Endodermal cell (in vitro differentiated cells): Measurements from ENCODE around the gene INSYN2B. TPM values are rescaled to one million over a fixed set of nuclear protein-coding genes. Genes with fewer than 3 reads are reported as not detected.

Experiments
- DNase-seq: peaks from one replicate; pipeline ENCODE4 v3.0.0-alpha.2; 2017
- H3K27ac ChIP-seq: 2 replicates; pipeline ENCODE4 v1.5.1; 2013; ENCODE audit warnings: mild to moderate bottlenecking, low read depth, low read length, moderate library complexity
- H3K27me3 ChIP-seq: 2 replicates; pipeline ENCODE4 v1.6.1; 2013; ENCODE audit warnings: mild to moderate bottlenecking, low read length, moderate library complexity; ENCODE audit not compliant: insufficient read depth, control insufficient read depth, poor library complexity, severe bottlenecking
- H3K36me3 ChIP-seq: 2 replicates; pipeline ENCODE4 v1.7.0; 2013; ENCODE audit warnings: mild to moderate bottlenecking, low read length, moderate library complexity; ENCODE audit not compliant: control insufficient read depth, insufficient read depth
- H3K4me1 ChIP-seq: one replicate; pipeline ENCODE4 v1.7.0; 2013; ENCODE audit warnings: low read length; ENCODE audit not compliant: control insufficient read depth, insufficient read depth
- H3K4me3 ChIP-seq: 2 replicates; pipeline ENCODE4 v1.5.1; 2013; ENCODE audit warnings: mild to moderate bottlenecking, low read length, moderate library complexity
- H3K9ac ChIP-seq: 2 replicates; pipeline ENCODE4 v1.6.1; 2013; ENCODE audit warnings: mild to moderate bottlenecking, low read length, moderate library complexity; ENCODE audit not compliant: poor library complexity, severe bottlenecking; ENCODE audit errors: extremely low read depth
- H3K9me3 ChIP-seq: 2 replicates; pipeline ENCODE4 v1.6.1; 2013; ENCODE audit warnings: mild to moderate bottlenecking, low read length, moderate library complexity; ENCODE audit not compliant: control insufficient read depth
- H3K27ac Mint-ChIP-seq: 2 replicates; pipeline ENCODE4 v1.8.0; 2020; ENCODE audit warnings: mixed read lengths
- H3K27me3 Mint-ChIP-seq: 2 replicates; pipeline ENCODE4 v1.8.0; 2021; ENCODE audit warnings: mild to moderate bottlenecking, mixed read lengths; ENCODE audit not compliant: insufficient read depth
- H3K36me3 Mint-ChIP-seq: 2 replicates; pipeline ENCODE4 v1.8.0; 2020; ENCODE audit warnings: low read depth, mixed read lengths
- H3K4me1 Mint-ChIP-seq: 2 replicates; pipeline ENCODE4 v1.8.0; 2020; ENCODE audit warnings: mixed read lengths
- H3K4me3 Mint-ChIP-seq: 2 replicates; pipeline ENCODE4 v1.8.0; 2020; ENCODE audit warnings: mild to moderate bottlenecking, moderate library complexity, mixed read lengths
- H3K9me3 Mint-ChIP-seq: 2 replicates; pipeline ENCODE4 v1.8.0; 2020; ENCODE audit warnings: mild to moderate bottlenecking, mixed read lengths
- CTCF ChIP-seq: fragments of 200-600 bp; sonication (generic); conservative IDR thresholded peaks from 2 replicates; pipeline ENCODE4 v1.5.0; 2021; ENCODE audit warnings: antibody characterized with exemption, mild to moderate bottlenecking
- WGBS, 2 experiments: methylation state at CpG; one replicate each; pipeline versions ENCODE4 v1.1.5 to v1.1.7; 2013; ENCODE audit warnings: missing lambda C conversion rate in 2 of 2, mixed read lengths in 1 of 2; ENCODE audit not compliant: insufficient coverage in 1 of 2, insufficient read length in 1 of 2; 5-methylcytosine and 5-hydroxymethylcytosine counted together
- microRNA-seq: library from miRNA; unstranded; fragments of <30 nt; microRNA quantifications from one replicate; pipeline ENCODE4 v1.2.0, GENCODE V29; 2020; ENCODE audit warnings: borderline microRNAs expressed
- total RNA-seq, 2 donors: library from RNA; stranded (reverse); fragmentation: NEBNext Ultra II Directional in 1 of 2; extraction: Animal tissue kit (Norgen Biotek cat#: 25700) in 1 of 2; gene quantifications; 2 replicates in 1 of 2; 3 replicates in 1 of 2; pipeline ENCODE4 v1.2.1, GENCODE V29; 2021

The INSYN2B gene
- total RNA-seq, 2 donors from 2014 or later, result not detected

GRCh38 chr5:169814522-169814921 lies 165.8 kb downstream of the INSYN2B start:
- Mint-ChIP-seq H3K27me3 (no peaks in the 10 kb centered on the region), H3K4me1 (peaks cover 8% of the 10 kb centered on the region), H3K4me3 (no peak overlapping the region), H3K27ac (no peak overlapping the region), H3K36me3 (no peaks in the 10 kb centered on the region), H3K9me3 (peaks cover 4% of the 10 kb centered on the region)
- no CpG with 5 or more reads among the region's 1 CpG for WGBS, 2 experiments
- Histone ChIP-seq H3K4me3 (no peak overlapping the region), H3K4me1 (peaks cover 3% of the 10 kb centered on the region), H3K27me3 (no peaks in the 10 kb centered on the region), H3K27ac (no peak overlapping the region), H3K36me3 (no peaks in the 10 kb centered on the region), H3K9me3 (no peaks in the 10 kb centered on the region), H3K9ac (no peak overlapping the region)
- DNase-seq, result no peak
- TF ChIP-seq CTCF, result no peak

Small RNAs within 50 kb of the gene (microRNA-seq; reads per million reads assigned to microRNA genes)
- not detected for gene MIR378E

Other genes starting within 250 kb of the INSYN2B start
- gene FOXI1, start 125.4 kb upstream of the INSYN2B start, total RNA-seq, result 1 to 10 TPM in 1 of 2 donors, under 1 TPM in 1; 0.44 to 3.5 TPM